ENCODE measurements around the gene DZANK1.

DNA sequence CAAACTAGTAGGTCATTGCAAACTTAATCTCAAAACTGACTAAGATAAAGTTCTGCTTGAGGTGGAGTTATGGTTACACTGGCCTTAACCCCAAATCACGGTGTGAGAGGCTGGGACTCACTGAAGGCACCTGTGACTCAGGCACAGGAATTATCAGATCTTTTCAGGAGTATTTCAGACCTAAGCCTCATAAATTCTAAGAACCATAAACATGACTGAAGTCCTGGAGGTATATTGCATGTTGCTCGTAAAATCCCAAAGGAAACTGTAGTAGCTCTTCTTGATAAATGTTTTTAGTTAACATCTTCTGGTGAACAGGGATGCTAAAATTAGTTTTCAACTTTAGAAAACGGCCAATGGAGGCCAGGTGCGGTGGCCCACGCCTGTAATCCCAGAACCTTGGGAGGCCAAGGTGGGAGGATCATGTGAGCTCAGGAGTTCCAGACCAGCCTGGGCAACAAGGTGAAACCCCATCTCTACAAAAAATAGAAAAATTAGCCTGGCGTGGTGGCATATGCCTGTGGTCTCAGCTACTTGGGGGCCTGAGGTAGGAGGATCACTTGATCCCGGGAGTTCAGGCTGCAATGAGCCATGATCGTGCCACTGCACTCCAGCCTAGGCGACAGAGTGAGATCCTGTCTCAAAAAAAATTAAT, 36.5 kb downstream of the DZANK1 start:
- TF ChIP-seq, protein P1, sequence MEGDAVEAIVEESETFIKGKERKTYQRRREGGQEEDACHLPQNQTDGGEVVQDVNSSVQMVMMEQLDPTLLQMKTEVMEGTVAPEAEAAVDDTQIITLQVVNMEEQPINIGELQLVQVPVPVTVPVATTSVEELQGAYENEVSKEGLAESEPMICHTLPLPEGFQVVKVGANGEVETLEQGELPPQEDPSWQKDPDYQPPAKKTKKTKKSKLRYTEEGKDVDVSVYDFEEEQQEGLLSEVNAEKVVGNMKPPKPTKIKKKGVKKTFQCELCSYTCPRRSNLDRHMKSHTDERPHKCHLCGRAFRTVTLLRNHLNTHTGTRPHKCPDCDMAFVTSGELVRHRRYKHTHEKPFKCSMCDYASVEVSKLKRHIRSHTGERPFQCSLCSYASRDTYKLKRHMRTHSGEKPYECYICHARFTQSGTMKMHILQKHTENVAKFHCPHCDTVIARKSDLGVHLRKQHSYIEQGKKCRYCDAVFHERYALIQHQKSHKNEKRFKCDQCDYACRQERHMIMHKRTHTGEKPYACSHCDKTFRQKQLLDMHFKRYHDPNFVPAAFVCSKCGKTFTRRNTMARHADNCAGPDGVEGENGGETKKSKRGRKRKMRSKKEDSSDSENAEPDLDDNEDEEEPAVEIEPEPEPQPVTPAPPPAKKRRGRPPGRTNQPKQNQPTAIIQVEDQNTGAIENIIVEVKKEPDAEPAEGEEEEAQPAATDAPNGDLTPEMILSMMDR (conservative IDR thresholded peaks at IDR 0.05): no peak
- no peak for TF ChIP-seq EZH2 (IDR thresholded peaks at IDR 0.05; ENCODE audit: low read depth)

All from PC-9 (cell line).